Loucy (cell line): ENCODE results near the gene PCMT1.
"Not testable (repeated sequence)": the region's sequence is repeated elsewhere in the genome, so short reads cannot be mapped to it uniquely, and the experiment has no call there.

Source experiments
- CTCF ChIP-seq: fragments of 200-600 bp; sonication (generic); conservative IDR thresholded peaks from 2 replicates; pipeline ENCODE4 v1.5.1; 2014; ENCODE audit warnings: mild to moderate bottlenecking, antibody characterized with exemption, low read length
- EZH2phosphoT487 ChIP-seq: fragments of 200-600 bp; IDR thresholded peaks from 2 replicates; pipeline ENCODE4 v1.6.1; 2018; ENCODE audit warnings: antibody characterized with exemption, mild to moderate bottlenecking, moderate library complexity, borderline replicate concordance

- not testable (repeated sequence) for TF ChIP-seq CTCF, EZH2phosphoT487
Measured at GRCh38 chr6:149848343-149848742, 98.8 kb downstream of the PCMT1 start.
